ENCODE measurements around the gene ACTR3C.
"Not testable (repeated sequence)": the region's sequence is repeated elsewhere in the genome, so short reads cannot be mapped to it uniquely, and the experiment has no call there.

- TF ChIP-seq, protein P1, sequence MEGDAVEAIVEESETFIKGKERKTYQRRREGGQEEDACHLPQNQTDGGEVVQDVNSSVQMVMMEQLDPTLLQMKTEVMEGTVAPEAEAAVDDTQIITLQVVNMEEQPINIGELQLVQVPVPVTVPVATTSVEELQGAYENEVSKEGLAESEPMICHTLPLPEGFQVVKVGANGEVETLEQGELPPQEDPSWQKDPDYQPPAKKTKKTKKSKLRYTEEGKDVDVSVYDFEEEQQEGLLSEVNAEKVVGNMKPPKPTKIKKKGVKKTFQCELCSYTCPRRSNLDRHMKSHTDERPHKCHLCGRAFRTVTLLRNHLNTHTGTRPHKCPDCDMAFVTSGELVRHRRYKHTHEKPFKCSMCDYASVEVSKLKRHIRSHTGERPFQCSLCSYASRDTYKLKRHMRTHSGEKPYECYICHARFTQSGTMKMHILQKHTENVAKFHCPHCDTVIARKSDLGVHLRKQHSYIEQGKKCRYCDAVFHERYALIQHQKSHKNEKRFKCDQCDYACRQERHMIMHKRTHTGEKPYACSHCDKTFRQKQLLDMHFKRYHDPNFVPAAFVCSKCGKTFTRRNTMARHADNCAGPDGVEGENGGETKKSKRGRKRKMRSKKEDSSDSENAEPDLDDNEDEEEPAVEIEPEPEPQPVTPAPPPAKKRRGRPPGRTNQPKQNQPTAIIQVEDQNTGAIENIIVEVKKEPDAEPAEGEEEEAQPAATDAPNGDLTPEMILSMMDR (IDR thresholded peaks at IDR 0.05), result not testable (repeated sequence)
- TF ChIP-seq POLR2A (IDR thresholded peaks at IDR 0.05), result not testable (repeated sequence)
Observed at GRCh38 chr7:150266953-150267665, 56.2 kb downstream of the ACTR3C start.

Data from testis (tissue), 2 donors.